Duodenal mucosa (tissue), 2 donors: ENCODE results near the gene SRRD.
"Not testable (repeated sequence)": the region's sequence is repeated elsewhere in the genome, so short reads cannot be mapped to it uniquely, and the experiment has no call there.

Source experiments
- H3K27ac ChIP-seq: one replicate; pipeline ENCODE4 v1.7.0; 2013; ENCODE audit warnings: low read depth, low read length
- H3K27me3 ChIP-seq, 2 donors: one replicate each; pipeline ENCODE4 v1.7.0; 2013; ENCODE audit warnings: low read length in 2 of 2, control low read depth in 1 of 2; ENCODE audit not compliant: insufficient read depth in 2 of 2, control insufficient read depth in 1 of 2
- H3K36me3 ChIP-seq, 2 donors: one replicate each; pipeline ENCODE4 v1.7.0; 2013; ENCODE audit warnings: low read length in 2 of 2, control low read depth in 1 of 2; ENCODE audit not compliant: insufficient read depth in 2 of 2, control insufficient read depth in 1 of 2
- H3K4me1 ChIP-seq, 2 donors: one replicate each; pipeline ENCODE4 v1.7.0; 2013; ENCODE audit warnings: low read length in 2 of 2, control low read depth in 1 of 2; ENCODE audit not compliant: insufficient read depth in 2 of 2, control insufficient read depth in 1 of 2
- H3K4me3 ChIP-seq, 2 donors: one replicate each; pipeline ENCODE4 v1.7.0; 2013; ENCODE audit warnings: low read length in 2 of 2, low read depth in 1 of 2
- H3K9ac ChIP-seq, 2 donors: one replicate each; pipeline ENCODE4 v1.7.0; 2013; ENCODE audit warnings: low read length in 2 of 2, low read depth in 1 of 2
- H3K9me3 ChIP-seq, 2 donors: one replicate each; pipeline ENCODE4 v1.7.0; 2013; ENCODE audit warnings: low read length in 2 of 2, control low read depth in 1 of 2; ENCODE audit not compliant: control insufficient read depth in 1 of 2

Gene SRRD

GRCh38 chr22:26515931-26516330 is 32.3 kb downstream of the SRRD start:
- H3K4me3 ChIP-seq: no peak overlapping the region
- peaks cover 16 to 25% of the 10 kb centered on the region in 2 donors for H3K4me1 ChIP-seq
- H3K9me3 ChIP-seq: no peaks in the 10 kb centered on the region
- H3K27me3 ChIP-seq: no peaks in the 10 kb centered on the region
- no peaks in the 10 kb centered on the region for H3K36me3 ChIP-seq
- H3K9ac ChIP-seq: no peak overlapping the region
- no peak overlapping the region for H3K27ac ChIP-seq

- H3K4me1 ChIP-seq: peaks cover 10 to 20% of the 10 kb centered on the region in 2 donors
- H3K36me3 ChIP-seq: no peaks in the 10 kb centered on the region
- H3K9ac ChIP-seq: no peak overlapping the region
- H3K27ac ChIP-seq: no peak overlapping the region
- H3K27me3 ChIP-seq: no peaks in the 10 kb centered on the region
- no peaks in the 10 kb centered on the region for H3K9me3 ChIP-seq
- H3K4me3 ChIP-seq: no peak overlapping the region
These were observed 32.8 kb downstream of the SRRD start for GRCh38 chr22:26516503-26516902.

GRCh38 chr22:26517429-26517828 is 33.8 kb downstream of the SRRD start:
- Histone ChIP-seq H3K27ac (no peak overlapping the region), H3K36me3 (no peaks in the 10 kb centered on the region), H3K9me3 (no peaks in the 10 kb centered on the region), H3K27me3 (no peaks in the 10 kb centered on the region), H3K4me1 (peaks cover 6 to 15% of the 10 kb centered on the region in 2 donors), H3K4me3 (no peak overlapping the region), H3K9ac (no peak overlapping the region)

GRCh38 chr22:26522012-26522411 is 38.3 kb downstream of the SRRD start:
- Histone ChIP-seq H3K36me3 (peaks cover 0 to 5% of the 10 kb centered on the region in 2 donors), H3K27me3 (no peaks in the 10 kb centered on the region)

GRCh38 chr22:26522592-26522991 is 38.9 kb downstream of the SRRD start:
- Histone ChIP-seq H3K36me3 (peaks cover 3 to 11% of the 10 kb centered on the region in 2 donors), H3K9ac (no peak overlapping the region), H3K9me3 (no peaks in the 10 kb centered on the region), H3K27ac (no peak overlapping the region), H3K4me3 (no peak overlapping the region), H3K4me1 (peaks cover 6% of the 10 kb centered on the region in 2 donors), H3K27me3 (no peaks in the 10 kb centered on the region)

More at GRCh38 chr22:26522012-26522411, 38.3 kb downstream of the SRRD start:
- Histone ChIP-seq H3K27ac (no peak overlapping the region), H3K4me1 (peaks cover 6% of the 10 kb centered on the region in 2 donors), H3K4me3 (no peak overlapping the region), H3K9me3 (no peaks in the 10 kb centered on the region), H3K9ac (no peak overlapping the region)

GRCh38 chr22:26524870-26525269 is 41.2 kb downstream of the SRRD start:
- no peak overlapping the region for H3K4me3 ChIP-seq
- no peak overlapping the region for H3K27ac ChIP-seq
- H3K9me3 ChIP-seq: no peaks in the 10 kb centered on the region
- peaks cover 8 to 21% of the 10 kb centered on the region in 2 donors for H3K36me3 ChIP-seq
- no peak overlapping the region for H3K9ac ChIP-seq
- no peaks in the 10 kb centered on the region for H3K27me3 ChIP-seq
- H3K4me1 ChIP-seq: peaks cover 6% of the 10 kb centered on the region in 2 donors

- peaks cover 6% of the 10 kb centered on the region in 2 donors for H3K4me1 ChIP-seq
- H3K36me3 ChIP-seq: peaks cover 14 to 29% of the 10 kb centered on the region in 2 donors
- H3K9ac ChIP-seq: no peak overlapping the region
- H3K27ac ChIP-seq: no peak overlapping the region
- no peak overlapping the region for H3K4me3 ChIP-seq
- no peaks in the 10 kb centered on the region for H3K27me3 ChIP-seq
- H3K9me3 ChIP-seq: no peaks in the 10 kb centered on the region
These were observed 42.4 kb downstream of the SRRD start for GRCh38 chr22:26525946-26526564.

GRCh38 chr22:26527167-26527566 is 43.5 kb downstream of the SRRD start:
- Histone ChIP-seq H3K4me1 (peaks cover 6% of the 10 kb centered on the region in 2 donors), H3K27ac (no peak overlapping the region), H3K9ac (no peak overlapping the region), H3K27me3 (no peaks in the 10 kb centered on the region), H3K36me3 (peaks cover 15 to 30% of the 10 kb centered on the region in 2 donors), H3K9me3 (no peaks in the 10 kb centered on the region), H3K4me3 (no peak overlapping the region)

- peaks cover 6% of the 10 kb centered on the region in 2 donors for H3K4me1 ChIP-seq
- H3K4me3 ChIP-seq: no peak overlapping the region
- H3K9ac ChIP-seq: no peak overlapping the region
- H3K9me3 ChIP-seq: no peaks in the 10 kb centered on the region
- H3K36me3 ChIP-seq: peaks cover 19 to 36% of the 10 kb centered on the region in 2 donors
- no peaks in the 10 kb centered on the region for H3K27me3 ChIP-seq
- no peak overlapping the region for H3K27ac ChIP-seq
These were observed 44.1 kb downstream of the SRRD start for GRCh38 chr22:26527574-26528465.

GRCh38 chr22:26528518-26528917 is 44.8 kb downstream of the SRRD start:
- H3K27ac ChIP-seq, H3K9ac ChIP-seq: not testable (repeated sequence)
- H3K36me3 ChIP-seq: peaks cover 19 to 36% of the 10 kb centered on the region in 2 donors

More at GRCh38 chr22:26528518-26528917, 44.8 kb downstream of the SRRD start:
- not testable (repeated sequence) for H3K9me3 ChIP-seq, H3K27me3 ChIP-seq, H3K4me1 ChIP-seq, H3K4me3 ChIP-seq
